ENCODE data around the gene VPS8. TPM values are rescaled to one million over a fixed set of nuclear protein-coding genes. Genes with fewer than 3 reads are reported as not detected.

VPS8 gene
- total and polyA plus RNA-seq, 2 of the 8 experiments (the other 6 are each of a cell fraction or from before 2014, with no cell fraction given) = 13.0 to 41.0 TPM

- no peak for TF ChIP-seq MAFK (IDR thresholded peaks at IDR 0.05; ENCODE audit: low read depth, low read length)
Measured at GRCh38 chr3:184764191-184764590, 47.8 kb upstream of the VPS8 start (continued).
